Upper lobe of left lung (tissue), 4 donors: ENCODE data around the gene VPS13A.

Experiments
- CTCF ChIP-seq, 6 experiments: fragments of 450-650 bp in 4 of 6; fragments of 200-600 bp in 2 of 6; sonication (generic) in 2 of 6; IDR thresholded peaks; one replicate each; pipeline ENCODE4 v1.5.1; 2016 to 2019; ENCODE audit warnings: antibody characterized with exemption in 6 of 6
- POLR2AphosphoS5 ChIP-seq, 2 donors: sonication (generic); formaldehyde crosslinking; IDR thresholded peaks; one replicate each; pipeline ENCODE4 v1.5.1; 2017; ENCODE audit warnings: antibody characterized with exemption in 2 of 2

GRCh38 chr9:77163884-77164283 lies 13.4 kb upstream of the VPS13A start:
- no peak for TF ChIP-seq CTCF (IDR thresholded peaks at IDR 0.05)
- TF ChIP-seq POLR2AphosphoS5 (IDR thresholded peaks at IDR 0.05): no peak
